Measurements from ENCODE around the gene TULP1.

The TULP1 gene

GRCh38 chr6:35454391-35455110 is 58.1 kb downstream of the TULP1 start:
- no peak for DNase-seq

DNA sequence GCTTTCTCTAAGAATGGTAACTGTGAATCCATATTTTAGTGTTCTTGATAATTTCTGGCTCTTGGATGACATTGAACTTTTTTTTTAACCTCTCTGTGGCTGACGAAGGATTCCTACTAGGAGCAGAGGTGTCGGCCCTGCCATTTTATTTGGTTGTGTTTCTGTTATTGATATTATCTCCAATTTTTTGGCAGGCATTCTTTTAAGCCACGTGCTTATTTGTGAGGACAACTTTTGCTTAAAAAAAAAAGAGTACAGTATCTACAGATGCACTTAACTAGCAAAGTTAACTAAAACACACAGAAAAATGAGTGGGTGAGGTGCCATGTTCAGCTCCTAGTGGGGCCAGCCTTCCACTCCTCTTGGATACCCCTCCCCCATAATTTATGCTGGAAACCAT is 59.5 kb downstream of the TULP1 start:
- peak; percentile 7 for DNase-seq

- DNase-seq: peak; percentile 82
These were observed 60.3 kb downstream of the TULP1 start, which contains the start of gene FANCE for GRCh38 chr6:35452183-35453090. FANCE (plus strand) TSS chr6:35452338; CDS start chr6:35452546, 208 bp downstream.

DNA sequence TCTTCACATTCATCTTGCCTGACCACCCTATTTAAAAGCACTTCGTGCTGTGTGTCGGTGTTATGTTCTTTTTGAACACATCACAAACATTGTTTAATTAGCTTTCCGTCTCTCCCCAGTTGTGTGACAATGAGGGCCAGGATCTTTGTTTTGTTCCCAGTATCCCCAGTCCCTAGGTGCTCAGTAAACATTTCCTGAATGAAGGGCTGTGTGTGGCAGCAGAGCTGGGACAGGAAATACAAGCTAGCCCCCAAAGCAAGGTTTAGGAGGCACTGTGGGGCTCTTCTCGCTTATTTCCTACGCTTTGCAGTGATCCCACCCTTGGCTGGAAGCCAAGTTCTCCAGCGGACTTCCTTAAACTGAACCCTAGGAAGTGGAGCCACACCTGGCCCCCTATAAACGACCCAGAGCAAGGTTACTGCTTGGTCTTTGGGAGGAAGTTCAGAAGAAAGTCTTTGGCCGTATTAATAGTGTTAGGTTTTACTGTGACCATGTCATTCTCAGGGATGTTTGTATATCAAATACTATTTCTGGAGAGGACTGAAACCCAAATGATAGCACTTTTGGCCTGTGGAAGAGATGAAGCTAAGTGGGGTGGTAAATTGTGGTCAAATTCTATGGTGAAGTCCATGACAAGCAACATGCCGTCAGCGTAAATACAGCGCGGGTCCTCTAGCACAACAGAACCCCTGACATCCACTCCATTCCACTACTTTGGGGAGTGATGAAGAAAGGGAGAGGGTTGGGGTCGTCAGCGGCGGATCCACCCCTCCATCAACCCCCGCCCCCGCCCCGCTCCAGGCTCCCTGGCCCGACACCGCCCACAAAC is 61.1 kb downstream of the TULP1 start:
- no peak for DNase-seq

DNA sequence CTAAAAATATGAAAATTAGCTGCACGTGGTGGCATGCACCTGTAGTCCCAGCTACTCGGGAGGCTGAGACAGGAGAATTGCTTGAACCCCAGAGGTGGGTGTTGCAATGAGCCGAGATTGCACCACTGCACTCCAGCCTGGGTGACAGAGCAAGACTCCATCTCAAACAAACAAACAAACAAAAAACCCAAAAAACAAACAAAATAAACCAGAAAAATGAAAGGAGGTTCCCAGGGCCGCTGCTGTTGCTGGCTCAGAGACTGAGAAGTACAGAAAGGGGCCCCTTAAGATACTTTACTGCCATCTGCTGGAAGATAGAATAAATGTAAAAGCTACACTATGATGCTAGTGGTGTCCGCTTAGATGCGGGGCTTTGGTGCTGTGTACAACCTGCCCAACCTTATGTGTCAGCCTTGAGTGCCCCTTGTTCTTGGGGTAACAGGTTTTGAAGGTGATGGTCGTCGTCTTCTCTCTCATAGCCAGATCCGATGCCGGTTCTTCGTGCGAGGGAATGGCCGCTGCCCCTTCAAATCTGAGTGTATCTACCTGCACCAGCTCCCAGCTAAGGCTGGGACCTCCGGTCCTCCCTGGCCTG is 63.3 kb downstream of the TULP1 start:
- DNase-seq: peak; percentile 84

DNA sequence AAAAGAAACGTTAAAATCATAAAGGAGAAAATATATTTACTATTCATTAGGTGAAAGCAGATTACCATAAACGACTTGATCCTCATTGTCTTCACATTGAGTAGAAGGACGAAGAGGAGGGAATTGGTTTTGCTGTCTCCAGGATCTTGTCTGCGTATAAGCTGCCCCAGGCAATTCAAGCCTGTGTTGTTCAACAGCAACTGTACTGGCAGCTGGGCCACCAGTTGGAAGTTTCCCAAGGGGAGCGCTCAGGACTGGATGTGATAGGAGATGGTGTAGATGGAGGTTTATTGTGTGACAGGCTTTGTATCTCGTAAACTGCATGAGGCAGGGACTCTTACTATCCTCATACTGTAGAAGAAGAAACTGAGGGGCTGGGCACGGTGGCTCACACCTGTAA is 64.5 kb downstream of the TULP1 start:
- no peak for DNase-seq

Data from NCI-H1105 treated with DMSO at 0.1 percent for 48 hours (cell line).